IMR-90 (cell line): Measurements from ENCODE around the gene NRP1. TPM values are rescaled to one million over a fixed set of nuclear protein-coding genes. Genes with fewer than 3 reads are reported as not detected.

Source experiments
- ATAC-seq: fragments of 200-7000 bp; cut with Tn5 transposase; 2 replicates; pipeline ENCODE4 v1.9.1; 2020; ENCODE audit warnings: low read depth, mild to moderate bottlenecking, moderate library complexity
- BruUV-seq: library from RNA; stranded (reverse); fragments of 400-500 nt; replicated peaks from 2 replicates; lab custom pipeline; 2021; lab: Mats Ljungman, UMichigan
- CTCF ChIA-PET: fragments of 300-600 bp; formaldehyde crosslinking; extraction: SDS; loops from one replicate; lab custom pipeline; 2021; ENCODE audit warnings: antibody characterized with exemption; lab: Yijun Ruan, JAX
- POLR2A ChIA-PET: fragments of 300-600 bp; sonication (Branson Sonifier 250); formaldehyde crosslinking; loops from one replicate; lab custom pipeline; 2022; ENCODE audit warnings: antibody characterized with exemption; ENCODE audit not compliant: unreplicated experiment; lab: Charles Lee
- DNase-seq: peaks from one replicate; pipeline ENCODE4 v3.0.0; 2013
- H2AFZ ChIP-seq: replicated peaks from 2 replicates; pipeline ENCODE3; 2013; ENCODE audit warnings: low read length, mild to moderate bottlenecking; ENCODE audit not compliant: poor library complexity
- H2AK5ac ChIP-seq: 2 replicates; pipeline ENCODE4 v1.6.1; 2013; ENCODE audit warnings: low read depth, low read length, inconsistent platforms
- H2AK9ac ChIP-seq: replicated peaks from 2 replicates; pipeline ENCODE3; 2013; ENCODE audit warnings: mild to moderate bottlenecking, low read depth, low read length, moderate library complexity; ENCODE audit not compliant: poor library complexity
- H2BK120ac ChIP-seq: 2 replicates; pipeline ENCODE4 v1.6.1; 2013; ENCODE audit warnings: low read depth, low read length, inconsistent platforms
- H2BK15ac ChIP-seq: 3 replicates; pipeline ENCODE4 v1.6.1; 2013; ENCODE audit warnings: low read depth, low read length, inconsistent platforms
- H2BK20ac ChIP-seq: 2 replicates; pipeline ENCODE4 v1.6.1; 2013; ENCODE audit warnings: low read depth, mild to moderate bottlenecking, inconsistent platforms, low read length, moderate library complexity
- H2BK5ac ChIP-seq: 2 replicates; pipeline ENCODE4 v1.6.1; 2013; ENCODE audit warnings: mild to moderate bottlenecking, low read depth, low read length, inconsistent platforms; ENCODE audit not compliant: poor library complexity, severe bottlenecking
- H3K14ac ChIP-seq: replicated peaks from 2 replicates; pipeline ENCODE4 v1.6.1; 2013; ENCODE audit warnings: low read depth, low read length, inconsistent platforms
- H3K18ac ChIP-seq: 2 replicates; pipeline ENCODE4 v1.6.1; 2013; ENCODE audit warnings: low read depth, low read length, control low read depth
- H3K23ac ChIP-seq: 2 replicates; pipeline ENCODE4 v1.6.1; 2013; ENCODE audit warnings: low read depth, low read length, inconsistent platforms
- H3K27ac ChIP-seq: 2 replicates; pipeline ENCODE4 v1.5.1; 2013; ENCODE audit warnings: mild to moderate bottlenecking, control low read depth, low read length; ENCODE audit not compliant: insufficient read depth
- H3K27me3 ChIP-seq: 2 replicates; pipeline ENCODE4 v1.6.1; 2013; ENCODE audit warnings: low read length; ENCODE audit not compliant: control insufficient read depth, insufficient read depth
- H3K36me3 ChIP-seq: 2 replicates; pipeline ENCODE4 v1.6.1; 2013; ENCODE audit warnings: low read length, mixed read lengths; ENCODE audit not compliant: control insufficient read depth, insufficient read depth
- H3K4ac ChIP-seq: 2 replicates; pipeline ENCODE4 v1.6.1; 2013; ENCODE audit warnings: low read depth, low read length, inconsistent platforms
- H3K4me1 ChIP-seq: 2 replicates; pipeline ENCODE4 v1.6.1; 2013; ENCODE audit warnings: low read length, mixed read lengths; ENCODE audit not compliant: control insufficient read depth, insufficient read depth
- H3K4me2 ChIP-seq: 2 replicates; pipeline ENCODE4 v1.6.1; 2013; ENCODE audit warnings: low read depth, mild to moderate bottlenecking, control low read depth, low read length, moderate library complexity
- H3K4me3 ChIP-seq: 2 replicates; pipeline ENCODE4 v1.5.1; 2013; ENCODE audit warnings: low read depth, mild to moderate bottlenecking, control low read depth, low read length, moderate library complexity; ENCODE audit not compliant: insufficient read depth
- H3K56ac ChIP-seq: 2 replicates; pipeline ENCODE4 v1.6.1; 2013; ENCODE audit warnings: low read length, inconsistent platforms; ENCODE audit not compliant: insufficient read depth; ENCODE audit errors: extremely low read depth
- H3K79me1 ChIP-seq, 2 experiments: 2 replicates each; pipeline ENCODE4 v1.6.1; 2013; ENCODE audit warnings: low read length in 2 of 2, inconsistent platforms in 1 of 2, low read depth in 1 of 2
- H3K9ac ChIP-seq: 2 replicates; pipeline ENCODE4 v1.6.1; 2013; ENCODE audit warnings: low read depth, low read length, control low read depth
- H3K9me1 ChIP-seq: 2 replicates; pipeline ENCODE4 v1.6.1; 2013; ENCODE audit warnings: low read length, inconsistent platforms; ENCODE audit not compliant: insufficient read depth
- H3K9me3 ChIP-seq: 2 replicates; pipeline ENCODE4 v1.6.1; 2013; ENCODE audit warnings: low read length; ENCODE audit not compliant: control insufficient read depth, insufficient read depth
- H4K20me1 ChIP-seq: 2 replicates; pipeline ENCODE4 v1.6.1; 2013; ENCODE audit warnings: low read length, inconsistent platforms; ENCODE audit not compliant: insufficient read depth
- H4K5ac ChIP-seq: 2 replicates; pipeline ENCODE4 v1.6.1; 2013; ENCODE audit warnings: mild to moderate bottlenecking, low read depth, low read length, control low read depth
- H4K8ac ChIP-seq, 2 experiments: 2 replicates each; pipeline ENCODE4 v1.6.1; 2013; ENCODE audit warnings: low read depth in 2 of 2, low read length in 2 of 2, control low read depth in 1 of 2, inconsistent platforms in 1 of 2
- H4K91ac ChIP-seq: 2 replicates; pipeline ENCODE4 v1.6.1; 2013; ENCODE audit warnings: low read depth, low read length, inconsistent platforms; ENCODE audit not compliant: insufficient read depth
- BHLHE40 ChIP-seq: fragments of 150-350 bp; IDR thresholded peaks from 2 replicates; pipeline ENCODE4 v1.6.1; 2016; ENCODE audit warnings: mild to moderate bottlenecking, low read depth, low read length
- CEBPB ChIP-seq: IDR thresholded peaks from 2 replicates; pipeline ENCODE4 v1.6.1; 2012; ENCODE audit warnings: low read depth, low read length, improper control_type of control experiment
- CHD1 ChIP-seq: IDR thresholded peaks from 2 replicates; pipeline ENCODE4 v1.6.1; 2012; ENCODE audit warnings: low read depth, low read length, improper control_type of control experiment
- CTCF ChIP-seq: conservative IDR thresholded peaks from 2 replicates; pipeline ENCODE4 v1.5.1; 2012; ENCODE audit warnings: mild to moderate bottlenecking, low read depth, low read length, improper control_type of control experiment
- FOS ChIP-seq: fragments of 150-350 bp; IDR thresholded peaks from 2 replicates; pipeline ENCODE4 v1.6.1; 2016; ENCODE audit warnings: low read depth, low read length
- MAFK ChIP-seq: IDR thresholded peaks from 2 replicates; pipeline ENCODE4 v1.6.1; 2012; ENCODE audit warnings: low read depth, low read length, improper control_type of control experiment
- MAZ ChIP-seq: IDR thresholded peaks from 2 replicates; pipeline ENCODE4 v1.6.1; 2012; ENCODE audit warnings: low read depth, mild to moderate bottlenecking, low read length, improper control_type of control experiment, moderate library complexity, borderline replicate concordance
- MXI1 ChIP-seq: IDR thresholded peaks from 2 replicates; pipeline ENCODE4 v1.6.1; 2012; ENCODE audit warnings: low read depth, mild to moderate bottlenecking, low read length, moderate library complexity, borderline replicate concordance
- NFE2L2 ChIP-seq: fragments of 150-350 bp; IDR thresholded peaks from 2 replicates; pipeline ENCODE4 v1.6.1; 2016; ENCODE audit warnings: low read depth, mild to moderate bottlenecking, low read length
- POLR2A ChIP-seq: IDR thresholded peaks from 2 replicates; pipeline ENCODE4 v1.6.1; 2012; ENCODE audit warnings: mild to moderate bottlenecking, low read depth, low read length
- RAD21 ChIP-seq: IDR thresholded peaks from 2 replicates; pipeline ENCODE4 v1.6.1; 2012; ENCODE audit warnings: low read length, improper control_type of control experiment
- RCOR1 ChIP-seq: IDR thresholded peaks from 2 replicates; pipeline ENCODE4 v1.6.1; 2012; ENCODE audit warnings: mild to moderate bottlenecking, low read length, improper control_type of control experiment; ENCODE audit not compliant: insufficient replicate concordance
- RFX5 ChIP-seq: IDR thresholded peaks from 2 replicates; pipeline ENCODE4 v1.8.0; 2012; ENCODE audit warnings: low read depth, mild to moderate bottlenecking, low read length, moderate library complexity
- SMC3 ChIP-seq: fragments of 150-350 bp; IDR thresholded peaks from 2 replicates; pipeline ENCODE4 v1.6.1; 2016; ENCODE audit warnings: low read depth, mild to moderate bottlenecking, antibody characterized with exemption, low read length, moderate library complexity
- USF2 ChIP-seq: fragments of 150-350 bp; IDR thresholded peaks from 2 replicates; pipeline ENCODE4 v1.6.1; 2017; ENCODE audit warnings: mild to moderate bottlenecking, antibody characterized with exemption, low read length, low read depth
- WGBS, 2 experiments: methylation state at CpG; one replicate each; pipeline versions ENCODE4 v1.1.5 to v1.1.7; 2013; ENCODE audit warnings: missing lambda C conversion rate in 2 of 2; ENCODE audit not compliant: insufficient read length in 1 of 2; ENCODE audit errors: extremely low coverage in 2 of 2; 5-methylcytosine and 5-hydroxymethylcytosine counted together
- dilution Hi-C: fragments of 300-500 bp; cut with HindIII; formaldehyde crosslinking; loops from one replicate; pipeline ENCODE4 v1.14.3; 2018; ENCODE audit warnings: low sequenced_read_pairs; ENCODE audit not compliant: unreplicated experiment
- in situ Hi-C: fragments of 300-500 bp; cut with MboI; formaldehyde crosslinking; loops from 3 replicates; pipeline ENCODE4 v1.14.3; 2019; ENCODE audit warnings: low sequenced_read_pairs, inconsistent platforms, mixed read lengths
- intact Hi-C: fragments of 100-400 bp; cut with micrococcal nuclease; formaldehyde crosslinking; loops from 2 replicates; pipeline ENCODE4 v1.10.0; 2022
- polyA plus RNA-seq, 3 experiments: library from polyadenylated mRNA; depleted of rRNA; stranded (reverse); fragments of >200 nt; gene quantifications; 2 replicates each; pipeline ENCODE4 v1.2.3, GENCODE V29; 2012; ENCODE audit warnings: low replicate concordance in 1 of 3
- total RNA-seq: library from RNA; depleted of rRNA; stranded (reverse); fragments of >200 nt; gene quantifications from 2 replicates; pipeline ENCODE4 v1.2.3, GENCODE V29; 2012

NRP1 gene
- total and polyA plus RNA-seq, 2 of the 4 experiments (the other 2 are of a cell fraction): 108 to 227 TPM

GRCh38 chr10:33273295-33274002 lies 61.0 kb downstream of the NRP1 start:
- no peaks in the 10 kb centered on the region for H3K9me3 ChIP-seq
- peak overlapping the region; percentile 57 for H3K23ac ChIP-seq
- H2BK5ac ChIP-seq: peak overlapping the region; percentile 91
- peak overlapping the region; percentile 53 for H3K14ac ChIP-seq
- POLR2A ChIA-PET: no interaction called here
- peak overlapping the region; percentile 12 to 88; a peak in 3 of 4 replicates for H4K8ac ChIP-seq
- H2AK9ac ChIP-seq: peak overlapping the region; percentile 77
- H3K36me3 ChIP-seq: peaks cover 5% of the 10 kb centered on the region
- H2BK120ac ChIP-seq: peak overlapping the region; percentile 92
- H3K4me1 ChIP-seq: peaks cover 22% of the 10 kb centered on the region
- no TSS peak for BruUV-seq
- no peaks in the 10 kb centered on the region for H4K20me1 ChIP-seq
- peak overlapping the region; percentile 61; the same call in 1 of the 3 replicates for H2BK15ac ChIP-seq
- CTCF ChIA-PET: interaction anchor here (0.5 to 1.0 kb wide), 2 partner anchors 8 to 18 kb away, joined by 3 to 4 read pairs; no protein-coding TSS in a partner anchor
- H2AK5ac ChIP-seq: peak overlapping the region; percentile 49
- H4K5ac ChIP-seq: peak overlapping the region; percentile 82
- H3K9me1 ChIP-seq: 0 out of 2 replicates have a peak, but pooled peaks cover 6% of the 10 kb centered on the region
- H3K4me2 ChIP-seq: peak overlapping the region; percentile 90
- intact Hi-C loops (loop anchor here (2.0 to 5.0 kb wide), 2 partner anchors 17 to 81 kb away; no protein-coding TSS in a partner anchor), dilution Hi-C loops (no loop called here), in situ Hi-C loops (no loop called here)
- peak overlapping the region; percentile 76 for H3K18ac ChIP-seq
- peak overlapping the region; percentile 94 for H3K4ac ChIP-seq
- H4K91ac ChIP-seq: peak overlapping the region; percentile 85
- H2AFZ ChIP-seq: peak overlapping the region; percentile 68
- H3K27ac ChIP-seq: peak overlapping the region; percentile 90
- peak overlapping the region; percentile 81 for H2BK20ac ChIP-seq
- peak; percentile 79 for ATAC-seq
- peak overlapping the region; percentile 29 for H3K4me3 ChIP-seq
- peak overlapping the region; percentile 92 for H3K56ac ChIP-seq
- peak; percentile 96 for DNase-seq
- 6% methylated on average over 9 of the region's 19 CpGs; no CpG with 5 or more reads in 1 of the 2 experiments for WGBS, 2 experiments
- H3K79me1 ChIP-seq: peaks cover 30 to 65% of the 10 kb centered on the region in 2 experiments
- H3K27me3 ChIP-seq: no peaks in the 10 kb centered on the region
- H3K9ac ChIP-seq: peak overlapping the region; percentile 65
- TF ChIP-seq MXI1: no peak
- TF ChIP-seq BHLHE40: peak; percentile 96
- TF ChIP-seq CTCF: peak; percentile 39
- TF ChIP-seq RFX5: peak; percentile 20; the same call in 1 of the 2 replicates
- TF ChIP-seq RCOR1: no peak
- peak; percentile 97 for TF ChIP-seq NFE2L2
- peak; percentile 89 for TF ChIP-seq MAFK
- no peak for TF ChIP-seq FOS
- no peak for TF ChIP-seq CHD1
- peak; percentile 38; the same call in 1 of the 2 replicates for TF ChIP-seq RAD21
- peak; percentile 15; the same call in 1 of the 2 replicates for TF ChIP-seq SMC3
- peak; percentile 80 for TF ChIP-seq POLR2A
- no peak for TF ChIP-seq MAZ
- peak; percentile 53 for TF ChIP-seq CEBPB
- TF ChIP-seq USF2: no peak
